ENCODE data around the gene SMPD4. TPM values are rescaled to one million over a fixed set of nuclear protein-coding genes. Genes with fewer than 3 reads are reported as not detected.
"Not testable (repeated sequence)": the region's sequence is repeated elsewhere in the genome, so short reads cannot be mapped to it uniquely, and the experiment has no call there.

SMPD4 gene
- total RNA-seq, 1 donor from 2014 or later: 89.2 TPM

DNA sequence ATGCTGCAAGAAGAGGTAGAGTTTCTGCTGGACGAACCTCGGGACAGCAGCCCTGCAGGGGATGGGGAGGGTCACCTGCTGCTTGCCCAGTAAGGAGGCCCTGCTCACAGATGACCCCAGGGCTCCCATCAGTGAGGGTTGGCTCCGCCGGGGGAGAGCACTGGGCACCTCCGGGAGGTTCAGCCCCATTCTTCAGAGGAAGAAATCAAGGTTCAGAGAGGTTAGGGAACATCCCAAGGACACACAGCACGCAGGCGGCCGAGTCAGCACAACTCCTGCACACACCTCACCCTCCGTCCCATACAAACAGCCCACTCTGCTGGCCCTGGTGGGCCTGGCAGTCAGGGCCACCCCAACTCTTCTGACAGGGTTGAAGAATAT, 24.8 kb downstream of the SMPD4 start:
- DNase-seq (ENCODE audit: low spot score in 2 of 2, unreplicated experiment in 2 of 2): no peak
- H3K4me1 Mint-ChIP-seq: no peaks in the 10 kb centered on the region
- H3K9me3 Mint-ChIP-seq: no peaks in the 10 kb centered on the region
- no peak overlapping the region for H3K27ac Mint-ChIP-seq
- H3K4me3 Mint-ChIP-seq: no peak overlapping the region
- H3K27me3 Mint-ChIP-seq (ENCODE audit: low read depth): no peaks in the 10 kb centered on the region
- TF ChIP-seq, protein P1, sequence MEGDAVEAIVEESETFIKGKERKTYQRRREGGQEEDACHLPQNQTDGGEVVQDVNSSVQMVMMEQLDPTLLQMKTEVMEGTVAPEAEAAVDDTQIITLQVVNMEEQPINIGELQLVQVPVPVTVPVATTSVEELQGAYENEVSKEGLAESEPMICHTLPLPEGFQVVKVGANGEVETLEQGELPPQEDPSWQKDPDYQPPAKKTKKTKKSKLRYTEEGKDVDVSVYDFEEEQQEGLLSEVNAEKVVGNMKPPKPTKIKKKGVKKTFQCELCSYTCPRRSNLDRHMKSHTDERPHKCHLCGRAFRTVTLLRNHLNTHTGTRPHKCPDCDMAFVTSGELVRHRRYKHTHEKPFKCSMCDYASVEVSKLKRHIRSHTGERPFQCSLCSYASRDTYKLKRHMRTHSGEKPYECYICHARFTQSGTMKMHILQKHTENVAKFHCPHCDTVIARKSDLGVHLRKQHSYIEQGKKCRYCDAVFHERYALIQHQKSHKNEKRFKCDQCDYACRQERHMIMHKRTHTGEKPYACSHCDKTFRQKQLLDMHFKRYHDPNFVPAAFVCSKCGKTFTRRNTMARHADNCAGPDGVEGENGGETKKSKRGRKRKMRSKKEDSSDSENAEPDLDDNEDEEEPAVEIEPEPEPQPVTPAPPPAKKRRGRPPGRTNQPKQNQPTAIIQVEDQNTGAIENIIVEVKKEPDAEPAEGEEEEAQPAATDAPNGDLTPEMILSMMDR (IDR thresholded peaks at IDR 0.05; ENCODE audit: unreplicated experiment): no peak
- H3K36me3 Mint-ChIP-seq: peaks cover 11% of the 10 kb centered on the region

DNA sequence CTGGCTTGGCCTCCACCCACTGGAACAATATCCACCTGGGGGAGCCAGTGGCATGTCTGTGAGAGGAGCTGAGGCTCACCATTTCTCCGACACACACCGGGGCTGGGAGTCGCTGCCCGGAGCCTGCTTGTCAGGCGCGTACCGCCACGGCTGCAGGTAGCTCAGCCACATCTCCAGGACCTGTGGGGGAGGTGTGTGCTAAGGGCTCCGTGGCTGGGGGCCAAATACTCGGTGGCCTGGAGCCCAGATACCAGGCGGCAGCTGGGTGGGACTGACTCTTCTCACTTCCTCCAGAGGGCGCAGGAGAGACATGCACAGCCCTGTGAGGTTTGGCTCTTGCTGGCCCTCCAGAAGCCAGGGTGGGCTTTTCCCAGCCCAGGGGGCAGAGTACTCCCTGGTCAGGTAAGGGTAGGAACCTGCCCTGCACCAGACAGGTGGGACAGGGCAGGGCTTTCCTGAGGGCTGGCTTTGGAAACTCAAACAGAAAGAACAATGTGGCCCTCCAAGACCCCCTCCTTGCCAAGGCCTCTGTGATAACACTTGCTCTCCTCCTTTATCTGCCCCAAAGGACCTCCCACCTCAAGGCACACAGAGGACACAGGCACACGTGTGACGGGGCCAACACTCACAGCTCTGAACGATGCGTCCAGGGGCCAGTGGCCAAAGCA, 25.3 kb downstream of the SMPD4 start:
- not testable (repeated sequence) for H3K27me3 Mint-ChIP-seq (ENCODE audit: low read depth); H3K9me3 Mint-ChIP-seq; H3K4me3 Mint-ChIP-seq; H3K4me1 Mint-ChIP-seq; H3K27ac Mint-ChIP-seq
- H3K36me3 Mint-ChIP-seq: peaks cover 11% of the 10 kb centered on the region
- DNase-seq (ENCODE audit: low spot score in 2 of 2, unreplicated experiment in 2 of 2): peak in 1 of 2 experiments; percentile 58

DNA sequence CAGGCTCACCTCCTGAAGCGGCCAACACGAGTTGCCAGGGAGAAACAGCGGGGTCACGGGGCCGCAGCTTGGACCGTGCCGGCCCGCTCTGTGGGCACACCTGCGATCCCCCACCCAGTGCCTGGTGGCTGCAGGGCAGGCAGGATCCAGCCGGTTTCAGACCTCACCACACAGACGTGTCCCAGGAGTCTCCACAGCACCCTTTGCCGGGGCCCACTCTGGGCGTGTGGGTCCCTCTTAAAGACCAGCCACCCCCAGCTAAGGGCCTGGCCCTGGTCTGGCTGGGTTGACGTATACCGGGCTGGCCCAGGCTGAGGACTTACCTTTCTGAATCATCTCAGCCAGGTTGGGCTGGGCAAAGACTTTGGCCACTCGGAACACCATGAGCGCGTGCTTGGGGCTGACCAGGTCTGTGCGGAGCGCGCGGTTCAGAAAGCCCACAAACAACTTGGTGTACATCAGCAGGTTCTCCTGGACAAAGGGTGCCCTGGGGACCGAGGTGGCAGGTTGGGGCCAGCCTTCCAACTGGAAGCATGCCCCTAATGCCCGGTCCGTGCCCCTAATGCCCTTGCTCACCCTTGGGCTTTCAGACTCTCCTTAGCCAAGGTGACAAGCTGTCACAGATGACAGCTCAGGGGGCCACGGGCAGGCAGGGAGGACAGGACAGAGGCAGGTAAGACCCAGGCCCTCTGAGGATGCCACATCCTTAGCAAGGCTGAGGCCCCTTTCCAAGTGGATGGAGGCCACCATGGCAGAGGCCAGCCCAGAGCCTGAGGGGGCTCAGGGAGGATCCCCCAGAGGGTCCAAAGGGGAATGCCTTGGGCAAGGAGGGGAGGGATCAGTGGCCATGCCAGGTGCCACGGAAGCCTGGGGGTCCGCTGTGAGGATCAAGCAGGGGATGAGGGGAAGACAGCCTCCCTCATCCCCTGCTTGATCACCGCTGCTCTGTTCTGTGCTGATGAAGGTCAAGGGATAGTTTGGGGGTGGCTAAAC, 26.3 kb downstream of the SMPD4 start:
- H3K4me1 Mint-ChIP-seq: no peaks in the 10 kb centered on the region
- no peak for DNase-seq (ENCODE audit: low spot score in 2 of 2, unreplicated experiment in 2 of 2)
- H3K9me3 Mint-ChIP-seq: no peaks in the 10 kb centered on the region
- H3K36me3 Mint-ChIP-seq: peaks cover 8% of the 10 kb centered on the region
- H3K27ac Mint-ChIP-seq: no peak overlapping the region
- H3K4me3 Mint-ChIP-seq: no peak overlapping the region
- no peaks in the 10 kb centered on the region for H3K27me3 Mint-ChIP-seq (ENCODE audit: low read depth)
- TF ChIP-seq, protein P1 (IDR thresholded peaks at IDR 0.05; ENCODE audit: unreplicated experiment): no peak

DNA sequence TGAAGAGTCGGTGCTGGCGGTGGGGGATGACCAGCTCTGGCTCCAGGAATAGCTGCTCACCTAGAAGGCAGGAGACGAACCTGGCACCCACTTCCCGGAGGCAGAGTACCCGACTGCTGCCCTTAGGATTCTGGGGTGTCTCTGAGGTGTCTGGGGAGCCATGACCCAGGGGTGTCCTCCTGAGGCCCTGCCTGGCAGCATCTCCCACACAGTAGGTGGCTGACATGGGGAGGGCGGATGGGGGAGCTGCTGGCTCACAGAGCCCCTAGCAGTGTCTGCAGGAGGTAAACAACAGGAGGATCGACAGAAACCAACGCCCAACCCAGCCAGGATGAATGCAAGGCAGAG, 27.0 kb downstream of the SMPD4 start:
- H3K4me1 Mint-ChIP-seq; H3K9me3 Mint-ChIP-seq; H3K27me3 Mint-ChIP-seq (ENCODE audit: low read depth); H3K27ac Mint-ChIP-seq; H3K36me3 Mint-ChIP-seq; H3K4me3 Mint-ChIP-seq; DNase-seq (ENCODE audit: low spot score in 2 of 2, unreplicated experiment in 2 of 2): not testable (repeated sequence)

DNA sequence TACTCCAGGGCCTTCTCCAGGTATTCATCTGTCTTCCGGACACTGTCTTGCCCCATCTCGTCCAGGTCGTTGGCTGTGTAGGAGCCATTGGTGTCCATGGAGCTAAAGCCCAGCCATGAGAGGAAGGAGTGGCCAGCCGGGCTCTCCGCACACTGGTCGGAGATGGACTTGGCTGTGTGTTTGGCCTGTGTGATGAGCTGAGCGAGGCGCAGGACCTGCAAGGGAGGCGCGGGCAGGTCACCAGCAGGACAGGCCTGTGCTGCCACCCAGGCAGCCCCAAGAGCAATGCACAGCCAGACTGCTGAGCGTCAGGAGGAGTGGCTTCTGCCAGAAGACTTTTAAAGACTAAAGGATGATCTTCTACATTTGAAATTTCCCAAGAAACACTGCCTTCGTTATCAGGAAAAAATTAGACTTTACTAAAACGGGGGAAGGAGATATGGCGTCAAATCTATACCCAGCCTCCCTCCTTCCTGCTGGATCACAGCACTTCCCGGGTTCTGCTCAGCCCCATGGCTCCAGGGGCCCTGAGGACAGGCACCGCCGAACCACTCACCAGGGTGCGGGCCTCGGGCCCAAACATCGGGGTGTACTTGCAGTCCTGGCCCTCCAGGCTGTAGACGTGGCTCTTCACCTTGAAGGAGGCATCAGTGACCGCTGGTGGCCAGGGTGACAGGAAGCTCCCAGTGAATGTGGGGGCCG, 27.5 kb downstream of the SMPD4 start:
- not testable (repeated sequence) for H3K36me3 Mint-ChIP-seq; H3K27me3 Mint-ChIP-seq (ENCODE audit: low read depth); H3K9me3 Mint-ChIP-seq; H3K27ac Mint-ChIP-seq; H3K4me1 Mint-ChIP-seq; DNase-seq (ENCODE audit: low spot score in 2 of 2, unreplicated experiment in 2 of 2); H3K4me3 Mint-ChIP-seq

DNA sequence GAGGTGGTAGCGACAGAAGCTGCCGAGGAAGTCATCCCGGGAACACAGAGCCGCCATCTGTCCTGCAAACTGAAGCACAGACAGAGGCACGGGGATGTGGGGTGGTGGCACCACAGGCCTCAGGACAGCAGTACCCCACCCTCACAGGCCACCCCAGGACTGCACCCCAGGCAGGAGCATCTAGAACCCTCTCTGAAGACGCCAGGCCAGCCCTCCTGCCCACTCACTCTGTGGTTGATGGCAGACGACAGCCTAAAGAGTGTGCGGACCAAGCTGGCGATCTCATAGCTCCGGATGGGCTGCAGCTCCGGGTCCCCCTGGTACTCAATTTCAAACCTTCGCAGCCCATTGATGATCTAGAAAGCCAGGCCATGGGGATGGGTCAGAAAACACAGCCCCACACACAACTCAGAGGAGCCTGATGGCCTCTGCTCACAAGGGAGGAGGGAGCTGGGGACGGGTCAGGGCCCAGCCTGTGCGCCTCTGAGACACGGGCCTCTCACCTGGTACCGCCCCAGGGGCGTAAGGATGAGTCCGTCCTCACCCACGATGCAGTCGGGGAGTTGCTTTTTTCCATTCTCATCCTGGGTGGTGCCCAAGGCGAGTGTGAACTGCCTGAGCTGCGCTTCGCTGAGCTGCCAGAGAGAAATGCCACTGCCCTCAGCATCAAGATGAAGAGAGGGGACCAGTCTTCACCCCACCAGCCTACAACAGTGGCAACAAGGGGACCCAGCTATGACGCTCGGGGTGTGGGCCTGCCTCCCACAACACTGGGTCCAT, 28.4 kb downstream of the SMPD4 start:
- Mint-ChIP-seq H3K27me3 (ENCODE audit: low read depth) (no peaks in the 10 kb centered on the region), H3K36me3 (peaks cover 7% of the 10 kb centered on the region), H3K4me3 (no peak overlapping the region), H3K9me3 (no peaks in the 10 kb centered on the region), H3K4me1 (no peaks in the 10 kb centered on the region), H3K27ac (no peak overlapping the region)
- no peak for DNase-seq (ENCODE audit: low spot score in 2 of 2, unreplicated experiment in 2 of 2)
- TF ChIP-seq, protein P1 (IDR thresholded peaks at IDR 0.05; ENCODE audit: unreplicated experiment): no peak

DNA sequence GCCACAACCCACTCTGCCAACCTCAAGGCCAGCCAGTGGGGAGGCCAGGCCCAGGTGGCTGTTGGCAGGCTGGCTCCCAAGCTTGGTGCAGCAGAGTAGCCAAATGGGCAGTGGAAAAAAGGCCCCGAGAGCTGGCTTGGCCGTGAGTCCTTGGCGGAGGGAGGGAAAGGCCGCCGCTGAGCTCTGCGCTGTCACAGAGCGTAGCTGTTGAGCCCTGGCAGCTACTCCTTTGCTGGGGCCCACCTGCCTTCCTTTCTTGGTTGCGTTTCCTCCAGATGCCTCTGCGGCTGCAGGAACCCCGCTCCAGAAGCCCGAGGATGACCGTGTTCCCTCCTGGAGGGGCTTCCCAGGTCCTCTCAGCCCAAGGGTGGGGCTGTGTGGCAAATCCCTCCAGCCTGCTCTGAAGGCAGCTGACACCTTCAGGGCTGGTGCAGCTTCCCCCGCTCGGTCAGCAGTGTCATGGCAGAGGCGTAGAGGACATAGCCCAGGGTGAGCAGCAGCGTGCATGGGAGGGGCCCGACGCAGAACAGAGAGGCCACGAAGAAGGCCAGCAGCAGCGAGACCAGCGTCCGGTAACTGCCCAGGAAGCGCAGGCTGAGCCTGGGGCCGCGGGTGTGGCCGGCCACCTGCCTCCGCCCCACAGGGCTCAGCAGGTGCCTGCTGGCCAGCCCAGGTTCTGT, 29.1 kb downstream of the SMPD4 start:
- not testable (repeated sequence) for DNase-seq (ENCODE audit: low spot score in 2 of 2, unreplicated experiment in 2 of 2); H3K36me3 Mint-ChIP-seq; H3K27me3 Mint-ChIP-seq (ENCODE audit: low read depth); H3K9me3 Mint-ChIP-seq; H3K4me1 Mint-ChIP-seq; H3K4me3 Mint-ChIP-seq; H3K27ac Mint-ChIP-seq

DNA sequence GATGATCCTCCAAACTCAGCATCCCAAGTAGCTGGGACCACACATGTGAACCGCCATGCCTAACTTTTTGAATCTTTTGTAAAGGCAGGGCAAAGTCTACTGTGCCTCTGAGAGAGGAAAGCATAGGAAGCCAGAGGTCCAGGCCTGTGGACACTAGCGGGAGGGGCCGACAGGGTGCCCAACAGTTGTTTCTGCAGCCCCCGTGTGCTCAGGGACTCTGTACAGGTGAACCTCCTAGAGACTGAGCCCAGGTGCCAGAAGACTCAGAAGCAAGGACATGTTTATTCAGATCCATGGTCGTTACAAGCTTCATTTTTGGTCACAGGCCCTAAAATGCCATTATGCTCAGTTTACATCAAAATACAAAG, 30.3 kb downstream of the SMPD4 start:
- H3K4me3 Mint-ChIP-seq; H3K27ac Mint-ChIP-seq; H3K4me1 Mint-ChIP-seq; H3K27me3 Mint-ChIP-seq (ENCODE audit: low read depth); H3K9me3 Mint-ChIP-seq; DNase-seq (ENCODE audit: low spot score in 2 of 2, unreplicated experiment in 2 of 2); H3K36me3 Mint-ChIP-seq: not testable (repeated sequence)

Data from mesothelial cell of epicardium (in vitro differentiated cells).